ENCODE data around the gene COX15. TPM values are rescaled to one million over a fixed set of nuclear protein-coding genes. Genes with fewer than 3 reads are reported as not detected.

Gene COX15
- total and polyA plus RNA-seq, 2 donors (not counting 3 experiments of a cell fraction or from before 2014, with no cell fraction given): 16.6 to 34.6 TPM

- peaks cover 48% of the 10 kb centered on the region for H3K4me1 ChIP-seq (ENCODE audit: control insufficient read depth, extremely low read depth, insufficient read depth, low read length)
- no peaks in the 10 kb centered on the region for H4K20me1 ChIP-seq (replicated peaks; ENCODE audit: control insufficient read depth, extremely low read depth, insufficient read depth, low read length)
- H3K36me3 ChIP-seq (ENCODE audit: control insufficient read depth in 2 of 2, extremely low read depth in 1 of 2, insufficient read depth in 2 of 2, low read length in 2 of 2): no peaks in the 10 kb centered on the region
- dilution Hi-C loops (cut with MboI; ENCODE audit: extremely low pct_ligation_motif_present, low sequenced_read_pairs) (no loop called here), intact Hi-C loops (cut with micrococcal nuclease) (no loop called here)
- BruUV-seq (replicated peaks): no TSS peak
- CTCF ChIA-PET: interaction anchor here (1.1 to 1.4 kb wide), 2 partner anchors 10 to 43 kb away, joined by 4 read pairs; partner anchors contain the start of genes COX15 and CUTC
- FAIRE-seq: no peak
- no peaks in the 10 kb centered on the region for H3K9me1 ChIP-seq (replicated peaks; ENCODE audit: control insufficient read depth, extremely low read depth, insufficient read depth, low read length)
- peak; percentile 94 for TF ChIP-seq JUN (IDR thresholded peaks at IDR 0.05; ENCODE audit: borderline replicate concordance, insufficient read depth, insufficient read length, low read depth)
- peak; percentile 98 for TF ChIP-seq FOS (IDR thresholded peaks at IDR 0.05; ENCODE audit: borderline replicate concordance, insufficient read depth, low read length)
- TF ChIP-seq GATA2 (IDR thresholded peaks at IDR 0.05; ENCODE audit: insufficient read depth, insufficient read length, low read depth, low read length): peak; percentile 77
- no peak for TF ChIP-seq CTCF (IDR thresholded peaks at IDR 0.05; ENCODE audit: extremely low read depth in 1 of 2, insufficient read depth in 1 of 2, low read depth in 1 of 2, low read length in 2 of 2)
- peak; percentile 78 for DNase-seq (ENCODE audit: low read depth, low spot score)
- POLR2A ChIA-PET: no interaction called here
- no peaks in the 10 kb centered on the region for H3K9me3 ChIP-seq (replicated peaks; ENCODE audit: control insufficient read depth, insufficient read depth, low read length)
- no peaks in the 10 kb centered on the region for H3K27me3 ChIP-seq (ENCODE audit: control insufficient read depth in 2 of 2, insufficient read depth in 2 of 2, low read length in 2 of 2)
- no peak overlapping the region for H3K4me3 ChIP-seq (replicated peaks in 1 of 3; ENCODE audit: insufficient read depth in 1 of 3, low read depth in 1 of 3, low read length in 3 of 3)
- peak overlapping the region; percentile 39 for H3K4me2 ChIP-seq (ENCODE audit: insufficient read depth, low read length)
- no peak overlapping the region for H2AFZ ChIP-seq (ENCODE audit: low read depth, low read length)
- H3K79me2 ChIP-seq (ENCODE audit: control insufficient read depth, insufficient read depth, low read length): no peaks in the 10 kb centered on the region
- H3K27ac ChIP-seq (ENCODE audit: insufficient read depth, low read depth, low read length): peak overlapping the region; percentile 82
- H3K9ac ChIP-seq (replicated peaks; ENCODE audit: extremely low read depth, insufficient read depth, low read length): peak overlapping the region; percentile 28
Observed at GRCh38 chr10:99775850-99776249, 43.9 kb upstream of the COX15 start.

GRCh38 chr10:99770408-99771045 is 38.6 kb upstream of the COX15 start:
- no peak overlapping the region for H3K4me2 ChIP-seq (ENCODE audit: insufficient read depth, low read length)
- H2AFZ ChIP-seq (ENCODE audit: low read depth, low read length): no peak overlapping the region
- H3K79me2 ChIP-seq (ENCODE audit: control insufficient read depth, insufficient read depth, low read length): no peaks in the 10 kb centered on the region
- no peaks in the 10 kb centered on the region for H3K9me1 ChIP-seq (replicated peaks; ENCODE audit: control insufficient read depth, extremely low read depth, insufficient read depth, low read length)
- no peak overlapping the region for H3K4me3 ChIP-seq (replicated peaks in 1 of 3; ENCODE audit: insufficient read depth in 1 of 3, low read depth in 1 of 3, low read length in 3 of 3)
- FAIRE-seq (no peak), DNase-seq (ENCODE audit: low read depth, low spot score) (no peak)
- H3K36me3 ChIP-seq (ENCODE audit: control insufficient read depth in 2 of 2, extremely low read depth in 1 of 2, insufficient read depth in 2 of 2, low read length in 2 of 2): no peaks in the 10 kb centered on the region
- BruUV-seq (replicated peaks): no TSS peak
- H3K9me3 ChIP-seq (replicated peaks; ENCODE audit: control insufficient read depth, insufficient read depth, low read length): no peaks in the 10 kb centered on the region
- CTCF ChIA-PET: interaction anchor here (1.1 kb wide), 1 partner anchor 275 kb away, joined by 3 read pairs; no protein-coding TSS in a partner anchor
- H3K27ac ChIP-seq (ENCODE audit: insufficient read depth, low read depth, low read length): no peak overlapping the region
- dilution Hi-C loops (cut with MboI; ENCODE audit: extremely low pct_ligation_motif_present, low sequenced_read_pairs): no loop called here
- POLR2A ChIA-PET: no interaction called here
- no peak overlapping the region for H3K9ac ChIP-seq (replicated peaks; ENCODE audit: extremely low read depth, insufficient read depth, low read length)
- no peak for TF ChIP-seq MAX (IDR thresholded peaks at IDR 0.05; ENCODE audit: insufficient read depth, insufficient read length)
- TF ChIP-seq MYC (IDR thresholded peaks at IDR 0.05; ENCODE audit: low read depth, low read length): no peak
- TF ChIP-seq CTCF (IDR thresholded peaks at IDR 0.05; ENCODE audit: extremely low read depth in 1 of 2, insufficient read depth in 1 of 2, low read depth in 1 of 2, low read length in 2 of 2): no peak
- TF ChIP-seq GATA2 (IDR thresholded peaks at IDR 0.05; ENCODE audit: insufficient read depth, insufficient read length, low read depth, low read length): no peak
- no peak for TF ChIP-seq JUN (IDR thresholded peaks at IDR 0.05; ENCODE audit: borderline replicate concordance, insufficient read depth, insufficient read length, low read depth)
- no peak for TF ChIP-seq EZH2 (IDR thresholded peaks at IDR 0.05; ENCODE audit: borderline replicate concordance, low read depth, low read length, severe bottlenecking)
- TF ChIP-seq FOS (IDR thresholded peaks at IDR 0.05; ENCODE audit: borderline replicate concordance, insufficient read depth, low read length): no peak
- TF ChIP-seq POLR2A (IDR thresholded peaks at IDR 0.05; ENCODE audit: low read depth, low read length): no peak
- TF ChIP-seq POLR2AphosphoS5 (IDR thresholded peaks at IDR 0.05; ENCODE audit: insufficient read depth, low read depth, low read length): no peak
- intact Hi-C loops (cut with micrococcal nuclease): no loop called here
- no peaks in the 10 kb centered on the region for H3K4me1 ChIP-seq (ENCODE audit: control insufficient read depth, extremely low read depth, insufficient read depth, low read length)
- no peaks in the 10 kb centered on the region for H4K20me1 ChIP-seq (replicated peaks; ENCODE audit: control insufficient read depth, extremely low read depth, insufficient read depth, low read length)
- no peaks in the 10 kb centered on the region for H3K27me3 ChIP-seq (ENCODE audit: control insufficient read depth in 2 of 2, insufficient read depth in 2 of 2, low read length in 2 of 2)
